NT2/D1 (cell line): Measurements from ENCODE around the gene CLSTN2.

Source experiments
- DNase-seq: peaks from one replicate; pipeline ENCODE4 v3.0.0-alpha.2; 2011; ENCODE audit warnings: low read depth, low spot score
- H3K27me3 ChIP-seq: 2 replicates; pipeline ENCODE4 v1.6.0; 2011; ENCODE audit warnings: mild to moderate bottlenecking; ENCODE audit not compliant: insufficient read length, insufficient read depth
- H3K36me3 ChIP-seq: 2 replicates; pipeline ENCODE4 v1.6.1; 2011; ENCODE audit warnings: mild to moderate bottlenecking, low read length, mixed read lengths; ENCODE audit not compliant: insufficient read depth, insufficient read length
- H3K4me1 ChIP-seq: 2 replicates; pipeline ENCODE4 v1.5.1; 2011; ENCODE audit not compliant: insufficient read depth, insufficient read length
- H3K4me3 ChIP-seq: 2 replicates; pipeline ENCODE4 v1.5.1; 2011; ENCODE audit warnings: low read depth; ENCODE audit not compliant: insufficient read length
- H3K9ac ChIP-seq: 2 replicates; pipeline ENCODE4 v1.6.0; 2011; ENCODE audit warnings: low read depth; ENCODE audit not compliant: insufficient read length
- H3K9me3 ChIP-seq: 2 replicates; pipeline ENCODE4 v1.5.1; 2011; ENCODE audit warnings: mild to moderate bottlenecking, low read length; ENCODE audit not compliant: insufficient read depth
- SUZ12 ChIP-seq: IDR thresholded peaks from 2 replicates; pipeline ENCODE4 v1.6.1; 2011; ENCODE audit not compliant: insufficient read length, insufficient read depth; ENCODE audit errors: extremely low read depth
- YY1 ChIP-seq: IDR thresholded peaks from 2 replicates; pipeline ENCODE4 v1.6.1; 2011; ENCODE audit not compliant: insufficient read length, insufficient read depth
- ZNF274 ChIP-seq: IDR thresholded peaks from 2 replicates; pipeline ENCODE4 v1.6.1; 2011; ENCODE audit warnings: mild to moderate bottlenecking, low read depth, low read length

Gene CLSTN2

GRCh38 chr3:140265302-140265701, 330.3 kb downstream of the CLSTN2 start:
- no peaks in the 10 kb centered on the region for H3K4me1 ChIP-seq
- no peak overlapping the region for H3K4me3 ChIP-seq
- no peaks in the 10 kb centered on the region for H3K27me3 ChIP-seq
- no peaks in the 10 kb centered on the region for H3K36me3 ChIP-seq
- H3K9ac ChIP-seq: no peak overlapping the region
- DNase-seq: no peak
- H3K9me3 ChIP-seq: no peaks in the 10 kb centered on the region
- TF ChIP-seq YY1 (no peak), SUZ12 (no peak), ZNF274 (no peak)

GRCh38 chr3:140268103-140268502, 333.1 kb downstream of the CLSTN2 start:
- Histone ChIP-seq H3K9ac (no peak overlapping the region), H3K4me3 (no peak overlapping the region), H3K36me3 (no peaks in the 10 kb centered on the region), H3K9me3 (no peaks in the 10 kb centered on the region), H3K4me1 (no peaks in the 10 kb centered on the region), H3K27me3 (no peaks in the 10 kb centered on the region)
- DNase-seq: no peak
- no peak for TF ChIP-seq SUZ12
- TF ChIP-seq ZNF274: no peak
- no peak for TF ChIP-seq YY1

DNA sequence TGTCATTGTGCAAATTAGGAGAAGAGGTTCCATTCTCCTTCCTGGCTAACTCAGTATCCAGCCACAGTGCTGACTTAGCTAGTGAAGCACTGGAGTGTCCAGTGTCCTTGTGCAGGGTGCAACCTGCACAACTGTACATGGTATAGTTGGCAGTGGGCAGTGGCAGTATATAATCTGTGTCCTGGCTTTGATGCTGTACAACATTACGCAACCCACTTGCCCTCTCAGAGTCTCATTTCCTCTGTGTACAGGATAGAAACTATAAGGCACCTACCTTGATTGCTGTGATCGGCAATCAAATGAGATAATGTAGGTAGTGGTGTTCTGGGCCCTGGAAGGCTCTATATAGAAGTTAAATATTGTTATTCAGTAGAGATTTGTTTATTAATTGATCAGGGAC, 333.6 kb downstream of the CLSTN2 start:
- Histone ChIP-seq H3K9ac (no peak overlapping the region), H3K36me3 (no peaks in the 10 kb centered on the region), H3K27me3 (no peaks in the 10 kb centered on the region), H3K9me3 (no peaks in the 10 kb centered on the region), H3K4me1 (no peaks in the 10 kb centered on the region), H3K4me3 (no peak overlapping the region)
- DNase-seq: no peak
- TF ChIP-seq ZNF274 (no peak), YY1 (no peak), SUZ12 (no peak)

DNA sequence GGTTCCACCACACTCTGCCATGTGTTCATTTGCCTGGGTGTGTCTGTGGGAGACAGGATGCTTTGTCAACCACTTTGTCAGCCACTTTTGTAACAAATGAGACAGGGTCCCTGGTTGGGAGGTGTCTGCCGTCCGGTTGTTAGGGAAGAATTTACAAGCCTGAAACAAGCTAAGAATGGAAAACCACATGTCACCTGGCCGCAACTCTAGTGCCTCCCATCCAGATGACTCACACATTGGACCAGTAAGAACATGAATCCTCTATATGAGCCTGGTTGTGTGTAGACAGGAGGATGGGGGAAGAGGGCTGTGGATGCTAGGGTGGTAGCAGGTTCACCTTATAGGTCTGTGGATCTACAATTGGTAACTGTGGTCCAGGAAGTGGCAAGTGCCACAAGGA, 335.3 kb downstream of the CLSTN2 start:
- no peaks in the 10 kb centered on the region for H3K4me1 ChIP-seq
- no peak for DNase-seq
- H3K27me3 ChIP-seq: no peaks in the 10 kb centered on the region
- no peaks in the 10 kb centered on the region for H3K9me3 ChIP-seq
- no peak for TF ChIP-seq ZNF274
- no peak overlapping the region for H3K4me3 ChIP-seq
- no peak overlapping the region for H3K9ac ChIP-seq
- H3K36me3 ChIP-seq: no peaks in the 10 kb centered on the region

DNA sequence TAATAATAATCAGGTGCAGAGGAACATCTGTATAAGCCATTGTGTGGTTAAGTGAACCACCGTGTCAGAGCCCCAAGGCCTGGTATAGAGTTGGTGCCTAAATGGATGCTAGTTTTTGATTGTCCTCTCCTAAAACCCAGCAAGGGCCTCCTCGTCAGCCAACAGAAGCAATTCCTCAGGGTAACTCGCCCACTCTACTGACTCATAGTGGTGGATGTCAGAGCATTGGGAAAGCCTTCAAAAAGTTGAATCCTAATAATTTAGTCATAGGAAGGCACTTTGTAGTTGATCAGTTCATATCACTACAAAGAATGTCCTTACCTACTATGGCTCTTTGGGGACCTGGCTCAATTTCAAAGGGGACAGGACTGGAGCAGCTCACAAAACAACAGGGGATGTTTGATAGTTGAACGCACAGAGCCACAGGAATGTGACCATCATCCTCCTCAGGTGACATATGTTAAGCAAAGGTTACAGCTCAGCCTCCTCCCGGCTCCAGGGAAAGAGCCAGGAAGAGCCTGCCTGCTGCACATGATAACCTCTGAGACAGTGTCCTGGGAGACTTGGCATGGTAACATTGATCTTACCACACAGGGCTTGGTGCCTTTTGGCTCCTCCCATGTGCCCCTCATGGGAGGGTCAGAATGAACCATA, 338.7 kb downstream of the CLSTN2 start:
- Histone ChIP-seq H3K4me1 (no peaks in the 10 kb centered on the region), H3K9me3 (no peaks in the 10 kb centered on the region), H3K36me3 (no peaks in the 10 kb centered on the region), H3K27me3 (no peaks in the 10 kb centered on the region), H3K4me3 (no peak overlapping the region), H3K9ac (no peak overlapping the region)
- DNase-seq: no peak
- no peak for TF ChIP-seq YY1
- TF ChIP-seq SUZ12: no peak
- no peak for TF ChIP-seq ZNF274

DNA sequence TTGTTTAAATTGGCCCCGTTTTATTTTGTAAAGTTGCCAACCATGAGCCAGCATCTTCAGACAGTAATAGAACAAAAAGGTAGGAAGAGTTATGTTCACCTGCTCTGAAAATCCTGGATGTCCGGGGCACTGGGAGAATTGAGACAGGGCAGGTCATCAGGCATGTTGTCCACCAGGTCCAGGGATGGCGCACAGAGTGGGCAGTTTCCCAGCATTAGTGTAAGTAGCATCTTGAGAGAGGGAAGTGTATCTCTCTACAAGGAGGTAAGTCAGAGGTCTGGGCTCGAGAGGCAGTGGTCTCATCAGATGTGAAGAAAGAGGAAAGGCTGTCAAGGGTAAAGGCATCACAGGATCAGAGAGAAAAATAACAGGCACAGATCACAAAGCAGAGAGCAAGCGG, 339.4 kb downstream of the CLSTN2 start:
- H3K9me3 ChIP-seq: no peaks in the 10 kb centered on the region
- TF ChIP-seq ZNF274 (no peak), SUZ12 (no peak), YY1 (no peak)
- no peaks in the 10 kb centered on the region for H3K36me3 ChIP-seq
- H3K27me3 ChIP-seq: no peaks in the 10 kb centered on the region
- DNase-seq: no peak
- H3K4me1 ChIP-seq: no peaks in the 10 kb centered on the region
- no peak overlapping the region for H3K9ac ChIP-seq
- no peak overlapping the region for H3K4me3 ChIP-seq

DNA sequence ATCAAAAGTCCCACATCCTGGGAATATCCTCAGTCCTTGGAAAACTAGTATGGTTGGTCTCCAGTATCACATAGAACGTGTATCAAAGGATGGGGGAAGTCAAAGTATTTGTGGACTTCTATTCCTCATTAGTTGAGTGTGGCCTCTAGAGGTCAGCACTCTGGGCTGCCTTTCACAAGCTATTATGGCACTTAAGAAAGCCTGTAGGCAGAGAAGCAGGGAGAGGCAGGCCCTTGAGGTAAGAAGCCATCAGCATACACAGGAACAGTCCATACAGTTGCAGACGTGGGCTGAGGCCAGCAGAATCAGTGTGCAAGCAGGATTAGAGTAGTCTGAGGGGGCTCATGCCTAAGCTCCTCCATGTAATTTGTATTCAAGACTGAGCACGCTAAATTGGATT, 341.7 kb downstream of the CLSTN2 start:
- no peaks in the 10 kb centered on the region for H3K27me3 ChIP-seq

GRCh38 chr3:140277886-140278285, 342.9 kb downstream of the CLSTN2 start:
- no peak for DNase-seq
- H3K36me3 ChIP-seq: no peaks in the 10 kb centered on the region
- H3K27me3 ChIP-seq: no peaks in the 10 kb centered on the region
- H3K9me3 ChIP-seq: no peaks in the 10 kb centered on the region
- no peak overlapping the region for H3K4me3 ChIP-seq
- TF ChIP-seq YY1 (no peak), ZNF274 (no peak), SUZ12 (no peak)
- no peaks in the 10 kb centered on the region for H3K4me1 ChIP-seq
- no peak overlapping the region for H3K9ac ChIP-seq

More for the DNA sequence above, 341.7 kb downstream of the CLSTN2 start:
- DNase-seq: peak; percentile 73
- Histone ChIP-seq H3K4me3 (no peak overlapping the region), H3K4me1 (no peaks in the 10 kb centered on the region), H3K36me3 (no peaks in the 10 kb centered on the region), H3K9ac (no peak overlapping the region), H3K9me3 (no peaks in the 10 kb centered on the region)
- TF ChIP-seq SUZ12 (no peak), YY1 (no peak), ZNF274 (no peak)
